ENCODE measurements around the gene SWI5. TPM values are rescaled to one million over a fixed set of nuclear protein-coding genes. Genes with fewer than 3 reads are reported as not detected.

The SWI5 gene
- total RNA-seq, 1 experiment from 2014 or later = 63.1 TPM

- no peaks in the 10 kb centered on the region for H3F3A ChIP-seq (ENCODE audit: low read length, unreplicated experiment)
- DNase-seq (no peak), ATAC-seq (no peak)
- no peaks in the 10 kb centered on the region for H3K9me3 ChIP-seq (ENCODE audit: low read length)
- ChIA-PET CTCF (interaction anchor here (0.6 kb wide), 1 partner anchor 8 kb away, joined by 4 read pairs; no protein-coding TSS in a partner anchor), POLR2A (ENCODE audit: unreplicated experiment) (no interaction called here)
- no peak overlapping the region for H3K4me3 ChIP-seq (ENCODE audit: low read length)
- no peaks in the 10 kb centered on the region for H3K27me3 ChIP-seq (ENCODE audit: low read length)
- H2AFZ ChIP-seq (ENCODE audit: low read length) = no peak overlapping the region
- no peaks in the 10 kb centered on the region for H3K9me2 ChIP-seq (replicated peaks; ENCODE audit: low read length)
- no peaks in the 10 kb centered on the region for H3K36me3 ChIP-seq (ENCODE audit: low read depth, low read length)
- no peaks in the 10 kb centered on the region for H3K4me1 ChIP-seq (ENCODE audit: insufficient read depth, low read length)
- BruUV-seq (replicated peaks) = no TSS peak
- intact Hi-C loops (cut with micrococcal nuclease) = no loop called here
- H3K4me2 ChIP-seq (ENCODE audit: low read length) = no peak overlapping the region
- no peaks in the 10 kb centered on the region for H4K20me1 ChIP-seq (ENCODE audit: low read length)
- H3K79me2 ChIP-seq (ENCODE audit: low read length) = no peaks in the 10 kb centered on the region
- no peak overlapping the region for H3K9ac ChIP-seq (ENCODE audit: low read length)
- H3K27ac ChIP-seq (ENCODE audit: low read length) = no peak overlapping the region
- TF ChIP-seq EZH2 (IDR thresholded peaks at IDR 0.05; ENCODE audit: low read length, unreplicated experiment) = no peak
- no peak for TF ChIP-seq CTCF (conservative IDR thresholded peaks at IDR 0.05; ENCODE audit: low read depth, low read length)
- no peak for TF ChIP-seq EZH2phosphoT487 (IDR thresholded peaks at IDR 0.05; ENCODE audit: borderline replicate concordance, low read length)
These were observed 30.5 kb upstream of the SWI5 start for GRCh38 chr9:128245421-128246151.

GRCh38 chr9:128246471-128246870 is 29.6 kb upstream of the SWI5 start:
- no peak overlapping the region for H3K4me3 ChIP-seq (ENCODE audit: low read length)
- H3F3A ChIP-seq (ENCODE audit: low read length, unreplicated experiment) = no peaks in the 10 kb centered on the region
- intact Hi-C loops (cut with micrococcal nuclease) = no loop called here
- POLR2A ChIA-PET (ENCODE audit: unreplicated experiment) = interaction anchor here (0.6 kb wide), 1 partner anchor 459 kb away, joined by 3 read pairs; no protein-coding TSS in a partner anchor
- H3K9ac ChIP-seq (ENCODE audit: low read length) = no peak overlapping the region
- no peaks in the 10 kb centered on the region for H3K4me1 ChIP-seq (ENCODE audit: insufficient read depth, low read length)
- H3K36me3 ChIP-seq (ENCODE audit: low read depth, low read length) = no peaks in the 10 kb centered on the region
- H3K9me2 ChIP-seq (replicated peaks; ENCODE audit: low read length) = no peaks in the 10 kb centered on the region
- CTCF ChIA-PET = no interaction called here
- DNase-seq = no peak
- no peaks in the 10 kb centered on the region for H3K9me3 ChIP-seq (ENCODE audit: low read length)
- BruUV-seq (replicated peaks) = no TSS peak
- H3K27me3 ChIP-seq (ENCODE audit: low read length) = no peaks in the 10 kb centered on the region
- H3K27ac ChIP-seq (ENCODE audit: low read length) = no peak overlapping the region
- no peaks in the 10 kb centered on the region for H4K20me1 ChIP-seq (ENCODE audit: low read length)
- H2AFZ ChIP-seq (ENCODE audit: low read length) = no peak overlapping the region
- TF ChIP-seq EZH2phosphoT487 (IDR thresholded peaks at IDR 0.05; ENCODE audit: borderline replicate concordance, low read length) (no peak), CTCF (conservative IDR thresholded peaks at IDR 0.05; ENCODE audit: low read depth, low read length) (no peak), EZH2 (IDR thresholded peaks at IDR 0.05; ENCODE audit: low read length, unreplicated experiment) (no peak)
- no peaks in the 10 kb centered on the region for H3K79me2 ChIP-seq (ENCODE audit: low read length)
- no peak overlapping the region for H3K4me2 ChIP-seq (ENCODE audit: low read length)
- no peak for ATAC-seq

- ATAC-seq = no peak
These were observed 28.8 kb upstream of the SWI5 start for GRCh38 chr9:128247226-128247803.

More at GRCh38 chr9:128247226-128247803, 28.8 kb upstream of the SWI5 start:
- TF ChIP-seq EZH2phosphoT487 (IDR thresholded peaks at IDR 0.05; ENCODE audit: borderline replicate concordance, low read length) (no peak), CTCF (conservative IDR thresholded peaks at IDR 0.05; ENCODE audit: low read depth, low read length) (no peak), EZH2 (IDR thresholded peaks at IDR 0.05; ENCODE audit: low read length, unreplicated experiment) (no peak)
- Histone ChIP-seq H3K4me2 (ENCODE audit: low read length) (no peak overlapping the region), H4K20me1 (ENCODE audit: low read length) (no peaks in the 10 kb centered on the region), H3K9me3 (ENCODE audit: low read length) (no peaks in the 10 kb centered on the region), H3K9ac (ENCODE audit: low read length) (no peak overlapping the region), H3F3A (ENCODE audit: low read length, unreplicated experiment) (no peaks in the 10 kb centered on the region), H3K4me1 (ENCODE audit: insufficient read depth, low read length) (no peaks in the 10 kb centered on the region), H3K4me3 (ENCODE audit: low read length) (no peak overlapping the region), H3K9me2 (replicated peaks; ENCODE audit: low read length) (no peaks in the 10 kb centered on the region), H3K27ac (ENCODE audit: low read length) (no peak overlapping the region), H3K79me2 (ENCODE audit: low read length) (no peaks in the 10 kb centered on the region), H2AFZ (ENCODE audit: low read length) (no peak overlapping the region), H3K36me3 (ENCODE audit: low read depth, low read length) (no peaks in the 10 kb centered on the region), H3K27me3 (ENCODE audit: low read length) (no peaks in the 10 kb centered on the region)
- intact Hi-C loops (cut with micrococcal nuclease) = no loop called here
- POLR2A ChIA-PET (ENCODE audit: unreplicated experiment) = no interaction called here
- BruUV-seq (replicated peaks) = no TSS peak
- CTCF ChIA-PET = no interaction called here
- no peak for DNase-seq
